NT2/D1 (cell line): ENCODE data around the gene GSN.
A peak's percentile ranks its signal among the peaks of the same experiment; 100 is the strongest.

Experiments
- DNase-seq: peaks from one replicate; pipeline ENCODE4 v3.0.0-alpha.2; 2011; ENCODE audit warnings: low read depth, low spot score
- H3K27me3 ChIP-seq: 2 replicates; pipeline ENCODE4 v1.6.0; 2011; ENCODE audit warnings: mild to moderate bottlenecking; ENCODE audit not compliant: insufficient read length, insufficient read depth
- H3K36me3 ChIP-seq: 2 replicates; pipeline ENCODE4 v1.6.1; 2011; ENCODE audit warnings: mild to moderate bottlenecking, low read length, mixed read lengths; ENCODE audit not compliant: insufficient read depth, insufficient read length
- H3K4me1 ChIP-seq: 2 replicates; pipeline ENCODE4 v1.5.1; 2011; ENCODE audit not compliant: insufficient read depth, insufficient read length
- H3K4me3 ChIP-seq: 2 replicates; pipeline ENCODE4 v1.5.1; 2011; ENCODE audit warnings: low read depth; ENCODE audit not compliant: insufficient read length
- H3K9ac ChIP-seq: 2 replicates; pipeline ENCODE4 v1.6.0; 2011; ENCODE audit warnings: low read depth; ENCODE audit not compliant: insufficient read length
- H3K9me3 ChIP-seq: 2 replicates; pipeline ENCODE4 v1.5.1; 2011; ENCODE audit warnings: mild to moderate bottlenecking, low read length; ENCODE audit not compliant: insufficient read depth
- SUZ12 ChIP-seq: IDR thresholded peaks from 2 replicates; pipeline ENCODE4 v1.6.1; 2011; ENCODE audit not compliant: insufficient read length, insufficient read depth; ENCODE audit errors: extremely low read depth
- YY1 ChIP-seq: IDR thresholded peaks from 2 replicates; pipeline ENCODE4 v1.6.1; 2011; ENCODE audit not compliant: insufficient read length, insufficient read depth
- ZNF274 ChIP-seq: IDR thresholded peaks from 2 replicates; pipeline ENCODE4 v1.6.1; 2011; ENCODE audit warnings: mild to moderate bottlenecking, low read depth, low read length

Gene GSN

GRCh38 chr9:121249563-121249962 lies 18.4 kb upstream of the GSN start:
- no peak for DNase-seq

GRCh38 chr9:121252104-121252851 lies 15.7 kb upstream of the GSN start:
- H3K36me3 ChIP-seq, result no peaks in the 10 kb centered on the region
- no peak overlapping the region for H3K9ac ChIP-seq
- H3K9me3 ChIP-seq, result no peaks in the 10 kb centered on the region
- DNase-seq, result no peak
- H3K4me1 ChIP-seq, result peaks cover 3% of the 10 kb centered on the region
- no peak overlapping the region for H3K4me3 ChIP-seq
- peaks cover 16% of the 10 kb centered on the region for H3K27me3 ChIP-seq
- no peak for TF ChIP-seq YY1
- no peak for TF ChIP-seq SUZ12

More at GRCh38 chr9:121249563-121249962, 18.4 kb upstream of the GSN start:
- no peak overlapping the region for H3K4me3 ChIP-seq
- peaks cover 3% of the 10 kb centered on the region for H3K4me1 ChIP-seq
- no peaks in the 10 kb centered on the region for H3K36me3 ChIP-seq
- H3K27me3 ChIP-seq, result peaks cover 16% of the 10 kb centered on the region
- H3K9me3 ChIP-seq, result peaks cover 2% of the 10 kb centered on the region
- TF ChIP-seq ZNF274, result no peak
- H3K9ac ChIP-seq, result no peak overlapping the region

GRCh38 chr9:121253162-121253561 lies 14.8 kb upstream of the GSN start:
- no peak for DNase-seq
- no peaks in the 10 kb centered on the region for H3K9me3 ChIP-seq
- H3K27me3 ChIP-seq, result peaks cover 16% of the 10 kb centered on the region
- no peak overlapping the region for H3K4me3 ChIP-seq
- H3K36me3 ChIP-seq, result no peaks in the 10 kb centered on the region
- H3K4me1 ChIP-seq, result peaks cover 3% of the 10 kb centered on the region
- no peak overlapping the region for H3K9ac ChIP-seq
- TF ChIP-seq YY1 (no peak), SUZ12 (no peak), ZNF274 (no peak)

- TF ChIP-seq ZNF274 (no peak), SUZ12 (no peak), YY1 (no peak)
- peaks cover 3% of the 10 kb centered on the region for H3K4me1 ChIP-seq
- no peak overlapping the region for H3K9ac ChIP-seq
- H3K9me3 ChIP-seq, result no peaks in the 10 kb centered on the region
- peaks cover 18% of the 10 kb centered on the region for H3K27me3 ChIP-seq
- peak; percentile 67 for DNase-seq
- H3K4me3 ChIP-seq, result no peak overlapping the region
- H3K36me3 ChIP-seq, result no peaks in the 10 kb centered on the region
Observed at GRCh38 chr9:121253821-121254501, 14.0 kb upstream of the GSN start.

- H3K4me3 ChIP-seq, result no peak overlapping the region
- H3K9ac ChIP-seq, result no peak overlapping the region
- no peaks in the 10 kb centered on the region for H3K9me3 ChIP-seq
- peaks cover 5% of the 10 kb centered on the region for H3K27me3 ChIP-seq
- peaks cover 6% of the 10 kb centered on the region for H3K4me1 ChIP-seq
- no peaks in the 10 kb centered on the region for H3K36me3 ChIP-seq
- TF ChIP-seq YY1 (no peak), ZNF274 (no peak), SUZ12 (no peak)
- no peak for DNase-seq
Observed at GRCh38 chr9:121259498-121259897, 8.5 kb upstream of the GSN start.

GRCh38 chr9:121259935-121260334 lies 8.0 kb upstream of the GSN start:
- H3K27me3 ChIP-seq, result peaks cover 9% of the 10 kb centered on the region
- peaks cover 6% of the 10 kb centered on the region for H3K4me1 ChIP-seq
- no peaks in the 10 kb centered on the region for H3K36me3 ChIP-seq
- no peak for DNase-seq
- H3K9me3 ChIP-seq, result no peaks in the 10 kb centered on the region
- no peak overlapping the region for H3K9ac ChIP-seq
- no peak for TF ChIP-seq YY1
- TF ChIP-seq ZNF274, result no peak
- TF ChIP-seq SUZ12, result no peak
- no peak overlapping the region for H3K4me3 ChIP-seq

- TF ChIP-seq ZNF274, result no peak
- TF ChIP-seq SUZ12, result no peak
- no peak overlapping the region for H3K9ac ChIP-seq
- no peak overlapping the region for H3K4me3 ChIP-seq
- H3K9me3 ChIP-seq, result no peaks in the 10 kb centered on the region
- peaks cover 6% of the 10 kb centered on the region for H3K4me1 ChIP-seq
- H3K36me3 ChIP-seq, result no peaks in the 10 kb centered on the region
- DNase-seq, result no peak
- peaks cover 15% of the 10 kb centered on the region for H3K27me3 ChIP-seq
Observed at GRCh38 chr9:121260457-121261106, 7.4 kb upstream of the GSN start.
